ENCODE measurements around the gene NKIRAS2.

Gene NKIRAS2

DNA sequence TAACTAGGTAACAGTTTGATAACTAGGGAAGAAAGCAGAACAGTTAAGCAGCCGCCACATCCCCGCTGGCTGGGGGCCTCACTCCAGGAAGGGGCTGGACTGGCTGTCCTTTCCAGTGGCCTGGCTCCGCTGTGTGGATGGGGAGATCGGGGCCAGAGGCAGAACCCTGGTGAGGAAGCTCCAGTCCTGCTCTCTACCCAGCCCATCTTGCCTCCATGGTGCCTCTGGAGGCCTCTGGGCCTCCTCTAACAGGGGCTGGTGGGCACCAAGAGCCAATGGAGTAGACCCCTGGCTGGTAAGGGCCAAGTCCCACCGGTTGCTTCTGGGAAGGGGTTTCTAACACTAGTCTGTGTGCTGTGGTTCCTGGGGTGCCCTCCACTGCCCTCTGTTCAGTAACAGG, 45.2 kb upstream of the NKIRAS2 start:
- Histone ChIP-seq H3K4me1 (ENCODE audit: insufficient read depth, low read length, poor library complexity, severe bottlenecking) (no peaks in the 10 kb centered on the region), H4K20me1 (ENCODE audit: insufficient read depth, low read length, poor library complexity, severe bottlenecking) (no peaks in the 10 kb centered on the region), H3K4me2 (ENCODE audit: low read depth, low read length, poor library complexity, severe bottlenecking) (no peak overlapping the region), H3K27me3 (ENCODE audit: insufficient read depth, low read length, poor library complexity, severe bottlenecking) (no peaks in the 10 kb centered on the region), H3K36me3 (ENCODE audit: insufficient read depth, low read length) (peaks cover 60% of the 10 kb centered on the region; the same call in 1 of the 2 replicates), H3K9me3 (ENCODE audit: insufficient read depth, low read depth, low read length) (no peaks in the 10 kb centered on the region), H3F3A (ENCODE audit: low read depth) (no peaks in the 10 kb centered on the region), H3K9ac (ENCODE audit: low read depth, low read length, poor library complexity, severe bottlenecking) (no peak overlapping the region), H3K4me3 (ENCODE audit: low read length, poor library complexity, severe bottlenecking) (no peak overlapping the region), H3K79me2 (ENCODE audit: insufficient read depth, low read length) (peaks cover 14% of the 10 kb centered on the region; the same call in 1 of the 2 replicates), H3K9me2 (replicated peaks; ENCODE audit: low read depth, low read length) (no peaks in the 10 kb centered on the region), H2AFZ (ENCODE audit: low read length) (no peak overlapping the region)
- TF ChIP-seq EZH2phosphoT487 (IDR thresholded peaks at IDR 0.05; ENCODE audit: borderline replicate concordance) (no peak), CTCF (conservative IDR thresholded peaks at IDR 0.05; ENCODE audit: low read length) (no peak)

DNA sequence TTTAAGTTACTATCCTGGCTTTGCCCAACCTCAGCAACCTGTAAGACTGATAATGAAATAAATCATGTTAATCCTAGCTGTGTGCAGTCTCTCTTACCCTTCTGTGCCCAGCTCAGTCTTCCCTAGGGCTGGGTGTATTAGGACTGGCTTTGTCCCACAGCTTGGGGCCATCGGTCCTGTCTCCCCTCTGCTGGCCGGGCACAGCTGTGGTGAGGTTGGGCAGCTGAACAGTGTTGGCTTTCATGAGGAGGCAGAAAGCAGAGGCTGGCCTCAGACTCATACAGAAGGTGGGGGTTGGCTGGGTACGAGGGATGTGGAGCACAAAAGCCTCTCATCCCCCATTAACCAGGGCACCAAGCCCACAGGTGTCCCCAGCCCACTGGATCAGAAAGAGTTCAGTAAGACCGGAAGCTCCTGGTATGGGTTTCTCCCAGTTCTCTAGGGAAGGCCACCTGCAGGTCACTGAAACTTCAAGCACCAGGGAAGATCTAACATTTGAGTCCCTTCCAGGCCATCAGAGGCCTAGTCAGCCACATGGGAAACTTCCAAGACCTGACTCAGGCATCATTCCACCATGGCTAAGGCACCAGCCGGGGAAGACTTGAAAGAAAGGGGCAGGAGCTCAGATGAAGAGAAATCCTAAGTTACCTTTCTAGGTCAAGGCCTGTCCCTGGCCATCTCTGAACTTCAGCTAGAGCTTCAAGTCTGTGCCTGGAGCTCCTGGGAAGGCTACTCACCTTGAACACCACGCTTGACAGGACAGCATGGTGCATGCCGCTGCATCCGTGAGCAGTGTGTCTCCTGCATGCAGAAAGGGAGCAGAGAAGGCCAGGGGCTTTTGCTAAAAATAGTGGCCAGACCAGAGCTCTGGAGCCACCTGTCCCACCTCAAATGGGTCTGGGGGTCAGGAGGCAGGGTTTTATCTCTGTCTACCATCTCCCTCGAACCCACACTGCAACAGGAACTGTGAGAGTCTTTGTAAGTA, 44.5 kb upstream of the NKIRAS2 start:
- TF ChIP-seq EZH2phosphoT487 (IDR thresholded peaks at IDR 0.05; ENCODE audit: borderline replicate concordance) (no peak), CTCF (conservative IDR thresholded peaks at IDR 0.05; ENCODE audit: low read length) (no peak)
- no peak overlapping the region for H3K4me2 ChIP-seq (ENCODE audit: low read depth, low read length, poor library complexity, severe bottlenecking)
- no peaks in the 10 kb centered on the region for H3F3A ChIP-seq (ENCODE audit: low read depth)
- H3K4me1 ChIP-seq (ENCODE audit: insufficient read depth, low read length, poor library complexity, severe bottlenecking) = no peaks in the 10 kb centered on the region
- H3K9me3 ChIP-seq (ENCODE audit: insufficient read depth, low read depth, low read length) = no peaks in the 10 kb centered on the region
- no peaks in the 10 kb centered on the region for H4K20me1 ChIP-seq (ENCODE audit: insufficient read depth, low read length, poor library complexity, severe bottlenecking)
- peaks cover 11% of the 10 kb centered on the region; the same call in 1 of the 2 replicates for H3K79me2 ChIP-seq (ENCODE audit: insufficient read depth, low read length)
- H3K9ac ChIP-seq (ENCODE audit: low read depth, low read length, poor library complexity, severe bottlenecking) = no peak overlapping the region
- H2AFZ ChIP-seq (ENCODE audit: low read length) = no peak overlapping the region
- no peaks in the 10 kb centered on the region for H3K27me3 ChIP-seq (ENCODE audit: insufficient read depth, low read length, poor library complexity, severe bottlenecking)
- H3K9me2 ChIP-seq (replicated peaks; ENCODE audit: low read depth, low read length) = no peaks in the 10 kb centered on the region
- no peak overlapping the region for H3K4me3 ChIP-seq (ENCODE audit: low read length, poor library complexity, severe bottlenecking)
- H3K36me3 ChIP-seq (ENCODE audit: insufficient read depth, low read length) = peaks cover 64% of the 10 kb centered on the region; the same call in 1 of the 2 replicates

GRCh38 chr17:41976142-41976768, 43.6 kb upstream of the NKIRAS2 start:
- Histone ChIP-seq H3K4me2 (ENCODE audit: low read depth, low read length, poor library complexity, severe bottlenecking) (no peak overlapping the region), H3K9me3 (ENCODE audit: insufficient read depth, low read depth, low read length) (no peaks in the 10 kb centered on the region), H3K36me3 (ENCODE audit: insufficient read depth, low read length) (peaks cover 71% of the 10 kb centered on the region; the same call in 1 of the 2 replicates), H3F3A (ENCODE audit: low read depth) (no peaks in the 10 kb centered on the region), H3K9ac (ENCODE audit: low read depth, low read length, poor library complexity, severe bottlenecking) (no peak overlapping the region), H3K27me3 (ENCODE audit: insufficient read depth, low read length, poor library complexity, severe bottlenecking) (no peaks in the 10 kb centered on the region), H3K4me1 (ENCODE audit: insufficient read depth, low read length, poor library complexity, severe bottlenecking) (no peaks in the 10 kb centered on the region), H3K4me3 (ENCODE audit: low read length, poor library complexity, severe bottlenecking) (no peak overlapping the region), H3K9me2 (replicated peaks; ENCODE audit: low read depth, low read length) (no peaks in the 10 kb centered on the region), H4K20me1 (ENCODE audit: insufficient read depth, low read length, poor library complexity, severe bottlenecking) (no peaks in the 10 kb centered on the region), H2AFZ (ENCODE audit: low read length) (no peak overlapping the region), H3K79me2 (ENCODE audit: insufficient read depth, low read length) (peaks cover 3% of the 10 kb centered on the region; the same call in 1 of the 2 replicates)
- TF ChIP-seq CTCF (conservative IDR thresholded peaks at IDR 0.05; ENCODE audit: low read length) (no peak), EZH2phosphoT487 (IDR thresholded peaks at IDR 0.05; ENCODE audit: borderline replicate concordance) (no peak)

All from Loucy (cell line).